Caco-2 (cell line): ENCODE measurements around the gene APBB1IP. TPM values are rescaled to one million over a fixed set of nuclear protein-coding genes. Genes with fewer than 3 reads are reported as not detected.

Source experiments
- BruUV-seq: library from RNA; stranded (reverse); fragments of 400-500 nt; replicated peaks from 2 replicates; lab custom pipeline; 2021; lab: Mats Ljungman, UMichigan
- CTCF ChIA-PET: fragments of 300-600 bp; sonication (Branson Sonifier 250); formaldehyde crosslinking; loops from one replicate; lab custom pipeline; 2022; ENCODE audit warnings: antibody characterized with exemption; lab: Charles Lee
- POLR2A ChIA-PET: fragments of 300-600 bp; sonication (Branson Sonifier 250); formaldehyde crosslinking; loops from one replicate; lab custom pipeline; 2022; ENCODE audit warnings: antibody characterized with exemption; lab: Charles Lee
- DNase-seq, 2 experiments: peaks; one replicate each; pipeline versions ENCODE4 v3.0.0 to v3.0.0-alpha.2; 2020 to 2022
- H3K27me3 ChIP-seq: replicated peaks from 2 replicates; pipeline ENCODE4 v1.6.0; 2011; ENCODE audit warnings: low read length; ENCODE audit not compliant: control insufficient read depth, insufficient read depth
- H3K36me3 ChIP-seq: 2 replicates; pipeline ENCODE4 v1.5.1; 2011; ENCODE audit warnings: low read length; ENCODE audit not compliant: control insufficient read depth, insufficient read depth
- H3K4me1 ChIP-seq: fragments of 250-450 bp; sonication (Bioruptor Pico); 2 replicates; pipeline ENCODE4 v1.5.1; 2020; ENCODE audit warnings: mild to moderate bottlenecking
- H3K4me3 ChIP-seq: 2 replicates; pipeline ENCODE4 v1.5.1; 2011; ENCODE audit warnings: low read depth, mild to moderate bottlenecking, control low read depth, low read length
- H3K9me3 ChIP-seq: fragments of 250-450 bp; sonication (Bioruptor Pico); 2 replicates; pipeline ENCODE4 v1.5.1; 2020; ENCODE audit warnings: mild to moderate bottlenecking, moderate library complexity
- H3K27ac Mint-ChIP-seq: one replicate; pipeline ENCODE4 v1.8.0; 2022; ENCODE audit warnings: mixed read lengths; ENCODE audit not compliant: unreplicated experiment
- H3K27me3 Mint-ChIP-seq: one replicate; pipeline ENCODE4 v1.8.0; 2022; ENCODE audit warnings: mixed read lengths; ENCODE audit not compliant: insufficient read depth, unreplicated experiment
- H3K36me3 Mint-ChIP-seq: one replicate; pipeline ENCODE4 v1.8.0; 2022; ENCODE audit warnings: mild to moderate bottlenecking, mixed read lengths; ENCODE audit not compliant: insufficient read depth, unreplicated experiment
- H3K4me1 Mint-ChIP-seq: one replicate; pipeline ENCODE4 v1.8.0; 2022; ENCODE audit warnings: low read depth, mixed read lengths; ENCODE audit not compliant: unreplicated experiment
- H3K4me3 Mint-ChIP-seq: one replicate; pipeline ENCODE4 v1.8.0; 2022; ENCODE audit warnings: mild to moderate bottlenecking, moderate library complexity, mixed read lengths; ENCODE audit not compliant: unreplicated experiment
- H3K9me3 Mint-ChIP-seq: one replicate; pipeline ENCODE4 v1.8.0; 2022; ENCODE audit warnings: mixed read lengths; ENCODE audit not compliant: unreplicated experiment
- intact Hi-C: fragments of 100-400 bp; cut with micrococcal nuclease; formaldehyde crosslinking; loops from one replicate; pipeline ENCODE4 v1.10.0; 2022; ENCODE audit not compliant: unreplicated experiment
- total RNA-seq: library from RNA; stranded (reverse); gene quantifications from 2 replicates; pipeline ENCODE4 v1.2.3, GENCODE V29; 2022
- TF ChIP-seq, protein P1 (sequence below), 2 experiments: fragments of 200-600 bp in 1 of 2; IDR thresholded peaks; 1 replicate in 1 of 2; 2 replicates in 1 of 2; pipeline versions ENCODE4 v1.5.1 to v1.8.0; 2011 to 2022; ENCODE audit warnings: antibody characterized with exemption in 1 of 2, control low read depth in 1 of 2, inconsistent platforms in 1 of 2, low read depth in 1 of 2, low read length in 1 of 2, mild to moderate bottlenecking in 1 of 2, moderate library complexity in 1 of 2; ENCODE audit not compliant: insufficient read depth in 1 of 2, severe bottlenecking in 1 of 2, unreplicated experiment in 1 of 2

APBB1IP gene
- total RNA-seq, 1 experiment from 2014 or later = 0.14 TPM

DNA sequence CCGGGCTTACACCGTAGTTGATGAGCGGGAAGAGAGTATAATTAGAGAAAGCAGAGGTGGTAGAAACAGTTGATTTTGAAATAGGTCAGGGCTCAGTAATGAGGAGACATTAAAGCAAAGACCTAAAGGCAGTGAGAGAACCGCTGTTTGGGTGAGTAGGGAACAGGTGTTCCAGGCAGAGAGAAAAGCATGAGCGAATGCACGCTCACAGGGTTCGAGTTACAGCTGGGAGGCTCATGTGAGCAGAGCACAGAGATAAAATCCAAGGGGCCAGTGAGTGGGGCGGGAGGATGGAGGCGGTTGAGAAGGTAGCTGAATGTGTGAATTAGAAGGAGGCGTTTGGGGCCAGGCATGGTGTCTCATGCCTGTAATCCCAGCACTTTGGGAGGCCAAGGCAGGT is 39.9 kb downstream of the APBB1IP start:
- Mint-ChIP-seq H3K9me3 (peaks cover 10% of the 10 kb centered on the region), H3K4me3 (no peak overlapping the region), H3K4me1 (no peaks in the 10 kb centered on the region), H3K36me3 (no peaks in the 10 kb centered on the region), H3K27ac (no peak overlapping the region), H3K27me3 (no peaks in the 10 kb centered on the region)
- intact Hi-C loops = no loop called here
- TF ChIP-seq, protein P1, sequence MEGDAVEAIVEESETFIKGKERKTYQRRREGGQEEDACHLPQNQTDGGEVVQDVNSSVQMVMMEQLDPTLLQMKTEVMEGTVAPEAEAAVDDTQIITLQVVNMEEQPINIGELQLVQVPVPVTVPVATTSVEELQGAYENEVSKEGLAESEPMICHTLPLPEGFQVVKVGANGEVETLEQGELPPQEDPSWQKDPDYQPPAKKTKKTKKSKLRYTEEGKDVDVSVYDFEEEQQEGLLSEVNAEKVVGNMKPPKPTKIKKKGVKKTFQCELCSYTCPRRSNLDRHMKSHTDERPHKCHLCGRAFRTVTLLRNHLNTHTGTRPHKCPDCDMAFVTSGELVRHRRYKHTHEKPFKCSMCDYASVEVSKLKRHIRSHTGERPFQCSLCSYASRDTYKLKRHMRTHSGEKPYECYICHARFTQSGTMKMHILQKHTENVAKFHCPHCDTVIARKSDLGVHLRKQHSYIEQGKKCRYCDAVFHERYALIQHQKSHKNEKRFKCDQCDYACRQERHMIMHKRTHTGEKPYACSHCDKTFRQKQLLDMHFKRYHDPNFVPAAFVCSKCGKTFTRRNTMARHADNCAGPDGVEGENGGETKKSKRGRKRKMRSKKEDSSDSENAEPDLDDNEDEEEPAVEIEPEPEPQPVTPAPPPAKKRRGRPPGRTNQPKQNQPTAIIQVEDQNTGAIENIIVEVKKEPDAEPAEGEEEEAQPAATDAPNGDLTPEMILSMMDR (IDR thresholded peaks at IDR 0.05; ENCODE audit: insufficient read depth in 1 of 2, low read depth in 1 of 2, low read length in 1 of 2, severe bottlenecking in 1 of 2, unreplicated experiment in 1 of 2) = no peak
- H3K9me3 ChIP-seq = peaks cover 4% of the 10 kb centered on the region; the same call in 1 of the 2 replicates
- no peak overlapping the region for H3K4me3 ChIP-seq
- DNase-seq = no peak
- no TSS peak for BruUV-seq
- ChIA-PET CTCF (no interaction called here), POLR2A (no interaction called here)
- no peaks in the 10 kb centered on the region for H3K27me3 ChIP-seq
- H3K36me3 ChIP-seq = no peaks in the 10 kb centered on the region
- no peaks in the 10 kb centered on the region for H3K4me1 ChIP-seq

DNA sequence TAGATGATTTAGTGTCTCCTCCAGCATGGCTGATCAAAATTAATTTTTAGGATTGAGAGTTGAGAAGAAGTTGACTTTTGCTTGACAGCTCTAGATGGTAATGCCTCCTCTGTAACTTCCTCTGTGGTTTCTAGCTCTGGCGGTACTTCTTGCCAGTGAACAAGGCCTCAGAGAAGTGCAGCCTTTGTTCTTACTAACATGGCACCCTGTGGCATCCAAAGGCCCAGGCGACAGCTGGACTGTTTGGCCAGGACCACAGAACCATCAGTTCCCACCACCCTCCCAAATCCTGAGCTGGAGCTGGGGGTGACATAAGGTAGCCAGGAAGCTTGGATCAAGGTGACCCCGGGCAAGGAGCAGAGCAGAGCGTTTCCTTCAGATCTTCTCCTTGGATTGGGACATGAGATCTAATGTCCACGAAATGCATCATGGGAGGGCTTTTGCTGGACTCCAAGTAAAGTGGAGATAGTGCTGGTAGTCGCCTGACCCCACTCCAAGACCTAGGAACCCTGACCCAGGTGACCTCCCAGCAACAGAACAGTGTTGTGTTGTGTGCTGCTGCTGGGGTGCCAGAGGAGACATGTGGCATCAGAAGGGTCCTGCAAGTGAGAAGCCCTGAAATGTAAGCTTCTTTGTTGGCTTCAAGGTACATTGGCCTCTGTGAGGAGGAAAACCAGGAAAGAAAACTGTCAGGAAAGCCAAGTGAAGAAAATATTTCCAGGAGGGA is 41.8 kb downstream of the APBB1IP start:
- DNase-seq = no peak
- POLR2A ChIA-PET = no interaction called here
- TF ChIP-seq, protein P1 (IDR thresholded peaks at IDR 0.05; ENCODE audit: insufficient read depth in 1 of 2, low read depth in 1 of 2, low read length in 1 of 2, severe bottlenecking in 1 of 2, unreplicated experiment in 1 of 2) = no peak

DNA sequence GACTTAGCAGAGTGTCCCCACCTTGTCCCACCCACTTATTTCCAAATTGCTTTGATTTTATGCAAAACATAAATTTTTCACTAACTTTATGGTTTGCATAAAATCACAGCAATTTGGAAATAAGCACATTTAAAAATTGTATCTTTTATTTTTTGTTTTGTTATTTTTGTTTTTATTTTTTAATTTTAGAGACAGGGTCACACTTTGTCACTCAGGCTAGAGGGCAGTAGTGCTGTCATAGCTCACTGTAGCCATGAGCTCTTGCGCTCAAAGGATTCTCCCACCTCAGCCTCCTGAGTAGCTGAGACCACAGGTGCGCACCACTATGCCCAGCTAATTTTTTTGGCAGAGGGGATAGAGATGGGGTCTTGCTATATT is 43.2 kb downstream of the APBB1IP start:
- Histone ChIP-seq H3K36me3 (no peaks in the 10 kb centered on the region), H3K4me3 (no peak overlapping the region), H3K4me1 (peaks cover 16% of the 10 kb centered on the region), H3K9me3 (peaks cover 4% of the 10 kb centered on the region; the same call in 1 of the 2 replicates), H3K27me3 (no peaks in the 10 kb centered on the region)
- DNase-seq = no peak
- H3K36me3 Mint-ChIP-seq = no peaks in the 10 kb centered on the region
- H3K4me3 Mint-ChIP-seq = no peak overlapping the region
- no TSS peak for BruUV-seq
- intact Hi-C loops = no loop called here
- TF ChIP-seq, protein P1 (IDR thresholded peaks at IDR 0.05; ENCODE audit: insufficient read depth in 1 of 2, low read depth in 1 of 2, low read length in 1 of 2, severe bottlenecking in 1 of 2, unreplicated experiment in 1 of 2) = no peak
- POLR2A ChIA-PET = no interaction called here
- no peak overlapping the region for H3K27ac Mint-ChIP-seq
- H3K4me1 Mint-ChIP-seq = peaks cover 13% of the 10 kb centered on the region
- CTCF ChIA-PET = no interaction called here
- no peaks in the 10 kb centered on the region for H3K27me3 Mint-ChIP-seq
- H3K9me3 Mint-ChIP-seq = peaks cover 10% of the 10 kb centered on the region

More for the DNA sequence above, 41.8 kb downstream of the APBB1IP start:
- H3K4me3 ChIP-seq = no peak overlapping the region
- intact Hi-C loops = no loop called here
- peaks cover 7% of the 10 kb centered on the region for H3K4me1 ChIP-seq
- CTCF ChIA-PET = interaction anchor here (0.6 kb wide), 1 partner anchor 168 kb away, joined by 4 read pairs; no protein-coding TSS in a partner anchor
- Mint-ChIP-seq H3K4me1 (no peaks in the 10 kb centered on the region), H3K36me3 (no peaks in the 10 kb centered on the region), H3K4me3 (no peak overlapping the region), H3K27ac (no peak overlapping the region), H3K9me3 (peaks cover 10% of the 10 kb centered on the region), H3K27me3 (no peaks in the 10 kb centered on the region)
- no peaks in the 10 kb centered on the region for H3K36me3 ChIP-seq
- no peaks in the 10 kb centered on the region for H3K27me3 ChIP-seq
- peaks cover 4% of the 10 kb centered on the region; the same call in 1 of the 2 replicates for H3K9me3 ChIP-seq
- BruUV-seq = no TSS peak
